K562 (cell line): ENCODE data around the gene HCRTR1. TPM values are rescaled to one million over a fixed set of nuclear protein-coding genes. Genes with fewer than 3 reads are reported as not detected.

ENCODE experiments used
- ADNP ChIP-seq: fragments of 200-800 bp; sonication (Bioruptor generic); IDR thresholded peaks from 2 replicates; pipeline ENCODE4 v1.6.1; 2016; ENCODE audit warnings: missing genetic modification characterization, missing compliant biosample characterization
- BCLAF1 ChIP-seq, 2 experiments: fragments of 450-650 bp in 1 of 2; IDR thresholded peaks; 2 replicates each; pipeline ENCODE4 v1.6.1; 2011 to 2017; ENCODE audit warnings: low read depth in 2 of 2, antibody characterized with exemption in 1 of 2, borderline replicate concordance in 1 of 2, low read length in 1 of 2, mild to moderate bottlenecking in 1 of 2, mixed read lengths in 1 of 2; ENCODE audit not compliant: control insufficient read depth in 1 of 2
- CC2D1A ChIP-seq: fragments of 450-650 bp; IDR thresholded peaks from 2 replicates; pipeline ENCODE4 v1.6.1; 2017; ENCODE audit warnings: mild to moderate bottlenecking
- CREBBP ChIP-seq: IDR thresholded peaks from one replicate; pipeline ENCODE4 v1.6.1; 2012; ENCODE audit warnings: low read depth, mild to moderate bottlenecking, control low read depth, inconsistent platforms, low read length
- FOXA3 ChIP-seq, 2 experiments: fragments of 450-650 bp in 1 of 2; sonication (generic) in 1 of 2; formaldehyde crosslinking; IDR thresholded peaks in 1 of 2; conservative IDR thresholded peaks in 1 of 2; 2 replicates each; pipeline versions ENCODE4 v1.4.0 to v1.8.0; 2020 to 2022; ENCODE audit warnings: mild to moderate bottlenecking in 2 of 2, missing genetic modification reagents in 1 of 2
- HNRNPL ChIP-seq: fragments of 200-400 bp; formaldehyde crosslinking; IDR thresholded peaks from 2 replicates; pipeline ENCODE4 v1.6.1; 2017; ENCODE audit warnings: low read depth, mild to moderate bottlenecking, low read length
- MCM7 ChIP-seq, 2 experiments: fragments of 450-650 bp; IDR thresholded peaks; 2 replicates each; pipeline ENCODE4 v1.6.1; 2016 to 2018
- MEF2D ChIP-seq: conservative IDR thresholded peaks from 2 replicates; pipeline ENCODE4 v1.6.1; 2016; ENCODE audit warnings: low read depth, missing genetic modification characterization, missing compliant biosample characterization
- MXI1 ChIP-seq: IDR thresholded peaks from 2 replicates; pipeline ENCODE4 v1.6.1; 2011; ENCODE audit warnings: low read depth, mild to moderate bottlenecking, improper control_type of control experiment, low read length
- MYBL2 ChIP-seq, 2 experiments: fragments of 450-650 bp in 1 of 2; sonication (generic) in 1 of 2; formaldehyde crosslinking in 1 of 2; IDR thresholded peaks; 2 replicates each; pipeline versions ENCODE4 v1.6.1 to v1.8.1; 2017 to 2022; ENCODE audit warnings: borderline replicate concordance in 1 of 2, inconsistent platforms in 1 of 2, low read depth in 1 of 2, mild to moderate bottlenecking in 1 of 2, missing genetic modification reagents in 1 of 2, moderate library complexity in 1 of 2
- NFRKB ChIP-seq: fragments of 450-650 bp; IDR thresholded peaks from 2 replicates; pipeline ENCODE4 v1.6.1; 2016; ENCODE audit warnings: low read depth
- NFYB ChIP-seq: IDR thresholded peaks from 2 replicates; pipeline ENCODE4 v1.6.1; 2011; ENCODE audit warnings: mild to moderate bottlenecking, moderate library complexity; ENCODE audit not compliant: insufficient read length; ENCODE audit errors: extremely low read depth
- SMAD2 ChIP-seq: fragments of 150-350 bp; IDR thresholded peaks from 2 replicates; pipeline ENCODE4 v1.6.1; 2014; ENCODE audit warnings: low read depth, mild to moderate bottlenecking, low read length
- SOX6 ChIP-seq: fragments of 450-650 bp; IDR thresholded peaks from 2 replicates; pipeline ENCODE4 v1.6.1; 2014; ENCODE audit warnings: mild to moderate bottlenecking
- TAF7 ChIP-seq: fragments of 450-650 bp; IDR thresholded peaks from 2 replicates; pipeline ENCODE4 v1.6.1; 2016; ENCODE audit warnings: missing genetic modification characterization, missing compliant biosample characterization
- TFAP4 ChIP-seq: sonication (generic); formaldehyde crosslinking; IDR thresholded peaks from 2 replicates; pipeline ENCODE4 v1.8.0; 2022; ENCODE audit warnings: missing genetic modification reagents, mild to moderate bottlenecking, moderate library complexity, borderline replicate concordance
- UBTF ChIP-seq, 2 experiments: IDR thresholded peaks; 2 replicates each; pipeline ENCODE4 v1.6.1; 2012; ENCODE audit warnings: improper control_type of control experiment in 2 of 2, low read depth in 2 of 2, low read length in 2 of 2, borderline replicate concordance in 1 of 2
- ZNF280A ChIP-seq: fragments of 450-650 bp; IDR thresholded peaks from 2 replicates; pipeline ENCODE4 v1.6.1; 2018; ENCODE audit warnings: mild to moderate bottlenecking, low read depth; ENCODE audit not compliant: partially characterized antibody
- ZNF79 ChIP-seq: fragments of 250-450 bp; sonication (Bioruptor Pico); IDR thresholded peaks from 2 replicates; pipeline ENCODE4 v1.4.0; 2020; ENCODE audit warnings: low read depth, mild to moderate bottlenecking, moderate library complexity
- polyA plus RNA-seq, 8 experiments: library from polyadenylated mRNA; depleted of rRNA in 4 of 8; stranded (reverse) in 5 of 8; unstranded in 3 of 8; fragments of >200 nt; fragmentation: Nextera tagmentation in 2 of 8; fragmentation: Illumina TruSeq in 1 of 8; extraction: Ambion mirVana in 2 of 8; extraction: Trizol in 1 of 8; gene quantifications; 2 replicates each; pipeline versions ENCODE4 v1.2.1 to v1.2.3, GENCODE V29; 2011 to 2014; ENCODE audit warnings: inconsistent platforms in 1 of 8, missing spikeins in 1 of 8
- total RNA-seq, 7 experiments: library from RNA; depleted of rRNA in 6 of 7; stranded (reverse); fragments of >200 nt in 6 of 7; fragmentation: Illumina TruSeq in 2 of 7; extraction: Trizol in 2 of 7; gene quantifications; 2 replicates each; pipeline versions ENCODE4 v1.2.1 to v1.2.3, GENCODE V29; 2011 to 2021; ENCODE audit warnings: low replicate concordance in 1 of 7

HCRTR1 gene
- total and polyA plus RNA-seq, 9 of the 15 experiments (the other 6 are each of a cell fraction or from before 2014, with no cell fraction given), result not detected

GRCh38 chr1:31644560-31645273 lies 27.2 kb downstream of the HCRTR1 start, which contains the start of gene PEF1 (continued):
- TF ChIP-seq BCLAF1 (IDR thresholded peaks at IDR 0.05; ENCODE audit: borderline replicate concordance in 1 of 2, control insufficient read depth in 1 of 2, low read depth in 2 of 2, low read length in 1 of 2), result no peak
- TF ChIP-seq MCM7 (IDR thresholded peaks at IDR 0.05), result no peak
- TF ChIP-seq SOX6, result no peak; the same call in 1 of the 2 replicates
- peak; percentile 93 for TF ChIP-seq NFYB
- TF ChIP-seq ZNF280A, result no peak
- TF ChIP-seq CC2D1A, result no peak
- no peak for TF ChIP-seq SMAD2
- no peak for TF ChIP-seq MYBL2 (IDR thresholded peaks at IDR 0.05; ENCODE audit: low read depth)
- no peak for TF ChIP-seq MYBL2 (CRISPR knock-in tag; IDR thresholded peaks at IDR 0.05; ENCODE audit: borderline replicate concordance)
- TF ChIP-seq ADNP, result no peak
- no peak for TF ChIP-seq UBTF (IDR thresholded peaks at IDR 0.05; ENCODE audit: borderline replicate concordance in 1 of 2, low read depth in 2 of 2, low read length in 2 of 2)
- TF ChIP-seq CREBBP, result no peak
- peak in 1 of 2 experiments; percentile 49; a peak in 1 of 4 replicates for TF ChIP-seq FOXA3 (CRISPR knock-in tag; conservative IDR thresholded peaks at IDR 0.05 in 1 of 2, IDR thresholded peaks at IDR 0.05 in 1 of 2)
- TF ChIP-seq TFAP4 (CRISPR knock-in tag), result peak; percentile 80
- TF ChIP-seq TAF7 (tag), result peak; percentile 68; the same call in 1 of the 2 replicates
- no peak for TF ChIP-seq HNRNPL
- TF ChIP-seq MEF2D (tag), result peak; percentile 58
- peak; percentile 65 for TF ChIP-seq NFRKB
- peak; percentile 35; the same call in 1 of the 2 replicates for TF ChIP-seq MXI1
- TF ChIP-seq ZNF79 (CRISPR knock-in tag), result no peak
